Measurements from ENCODE around the gene SERTM2. TPM values are rescaled to one million over a fixed set of nuclear protein-coding genes. Genes with fewer than 3 reads are reported as not detected.
A peak's percentile ranks its signal among the peaks of the same experiment; 100 is the strongest.

The SERTM2 gene
- total and polyA plus RNA-seq, 2 of the 8 experiments (the other 6 are each of a cell fraction or from before 2014, with no cell fraction given), result 0.45 to 0.58 TPM

DNA sequence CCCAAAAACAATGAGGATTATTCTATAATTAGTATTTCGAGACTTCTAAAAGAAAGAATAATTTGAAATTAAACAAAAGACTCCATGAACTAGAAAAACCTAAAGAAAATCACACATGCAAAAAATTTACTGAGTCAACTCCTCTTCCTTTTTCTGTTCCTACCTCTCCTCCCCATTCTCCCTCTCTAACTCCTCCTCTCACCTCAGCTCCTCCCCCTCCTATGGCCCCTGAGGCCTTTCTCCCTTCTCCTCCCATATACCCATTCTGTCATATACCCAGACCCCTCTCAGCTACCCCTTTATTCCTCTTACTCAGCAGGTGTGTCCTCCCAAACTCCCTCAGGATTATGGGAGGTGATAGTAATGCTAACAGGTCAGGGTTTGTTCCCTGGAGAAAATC, 57.4 kb downstream of the SERTM2 start:
- no peak overlapping the region for H3K23ac ChIP-seq (ENCODE audit: insufficient read length)
- no peaks in the 10 kb centered on the region for H3K23me2 ChIP-seq (ENCODE audit: low read depth, low read length)
- TF ChIP-seq, protein P1, sequence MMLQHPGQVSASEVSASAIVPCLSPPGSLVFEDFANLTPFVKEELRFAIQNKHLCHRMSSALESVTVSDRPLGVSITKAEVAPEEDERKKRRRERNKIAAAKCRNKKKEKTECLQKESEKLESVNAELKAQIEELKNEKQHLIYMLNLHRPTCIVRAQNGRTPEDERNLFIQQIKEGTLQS (IDR thresholded peaks at IDR 0.05; ENCODE audit: insufficient read depth, low read depth, low read length), result no peak
- no peak for TF ChIP-seq BRCA1 (IDR thresholded peaks at IDR 0.05; ENCODE audit: low read depth, low read length)
- no peak for TF ChIP-seq KDM5A (IDR thresholded peaks at IDR 0.05; ENCODE audit: low read length)
- no peak for TF ChIP-seq EGR1 (IDR thresholded peaks at IDR 0.05; ENCODE audit: borderline replicate concordance, low read depth, low read length)
- no peak for TF ChIP-seq JUN (IDR thresholded peaks at IDR 0.05; ENCODE audit: low read depth, low read length)
- TF ChIP-seq JUND (IDR thresholded peaks at IDR 0.05; ENCODE audit: low read length), result no peak
- no peak for TF ChIP-seq RXRA (IDR thresholded peaks at IDR 0.05; ENCODE audit: insufficient read depth, low read depth, low read length)
- TF ChIP-seq, protein P2, sequence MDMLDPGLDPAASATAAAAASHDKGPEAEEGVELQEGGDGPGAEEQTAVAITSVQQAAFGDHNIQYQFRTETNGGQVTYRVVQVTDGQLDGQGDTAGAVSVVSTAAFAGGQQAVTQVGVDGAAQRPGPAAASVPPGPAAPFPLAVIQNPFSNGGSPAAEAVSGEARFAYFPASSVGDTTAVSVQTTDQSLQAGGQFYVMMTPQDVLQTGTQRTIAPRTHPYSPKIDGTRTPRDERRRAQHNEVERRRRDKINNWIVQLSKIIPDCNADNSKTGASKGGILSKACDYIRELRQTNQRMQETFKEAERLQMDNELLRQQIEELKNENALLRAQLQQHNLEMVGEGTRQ (IDR thresholded peaks at IDR 0.05; ENCODE audit: low read length), result no peak
- TF ChIP-seq POLR2AphosphoS5 (IDR thresholded peaks at IDR 0.05; ENCODE audit: low read depth, low read length), result no peak
- no peak for TF ChIP-seq GABPA (IDR thresholded peaks at IDR 0.05; ENCODE audit: borderline replicate concordance, insufficient read depth, low read length)
- TF ChIP-seq CBX5 (IDR thresholded peaks at IDR 0.05; ENCODE audit: low read depth, low read length), result no peak
- no peak overlapping the region for H3K4me3 ChIP-seq (ENCODE audit: extremely low read depth in 1 of 4, insufficient read depth in 2 of 4, low read depth in 3 of 4, low read length in 4 of 4)
- H3K79me2 ChIP-seq (ENCODE audit: control insufficient read depth in 1 of 2, insufficient read depth in 2 of 2, low read length in 2 of 2), result no peaks in the 10 kb centered on the region
- no peak overlapping the region for H2BK20ac ChIP-seq (ENCODE audit: low read length)
- ChIA-PET POLR2A (ENCODE audit: partially characterized antibody) (interaction anchor here (0.7 to 1.0 kb wide), 3 partner anchors 10 to 112 kb away, joined by 3 read pairs; partner anchors contain the start of gene ALG13), CTCF (ENCODE audit: partially characterized antibody) (interaction anchor here (1.0 to 1.4 kb wide), 4 partner anchors 16 to 215 kb away, joined by 3 read pairs; no protein-coding TSS in a partner anchor)
- 50% methylated on average over 1 of the region's 1 CpG; no CpG with 5 or more reads in 1 of the 2 experiments for WGBS, 2 experiments (ENCODE audit: extremely low coverage in 1 of 2, insufficient coverage in 1 of 2, insufficient read length in 1 of 2, insufficient replicate concordance in 2 of 2, low coverage in 1 of 2, low lambda C conversion rate in 2 of 2, missing lambda C conversion rate in 1 of 2)
- H4K8ac ChIP-seq (ENCODE audit: extremely low read depth, insufficient read depth, low read length), result no peak overlapping the region
- DNase-seq (ENCODE audit: low read depth in 1 of 2, low spot score in 2 of 2) (no peak), FAIRE-seq (no peak)
- no peak overlapping the region for H3K4ac ChIP-seq (replicated peaks; ENCODE audit: insufficient read length, low read depth, low read length)
- no peaks in the 10 kb centered on the region for H4K20me1 ChIP-seq (replicated peaks in 1 of 2; ENCODE audit: control insufficient read depth in 1 of 2, insufficient read depth in 2 of 2, low read length in 2 of 2)
- no peaks in the 10 kb centered on the region for H3K27me3 ChIP-seq (replicated peaks in 1 of 4; ENCODE audit: control insufficient read depth in 3 of 4, extremely low read depth in 1 of 4, insufficient read depth in 3 of 4, low read length in 3 of 4)
- no peak overlapping the region for H3K4me2 ChIP-seq (ENCODE audit: insufficient read depth in 1 of 2, low read depth in 2 of 2, low read length in 2 of 2)
- H3K27ac ChIP-seq (ENCODE audit: low read depth, low read length), result no peak overlapping the region
- H3K14ac ChIP-seq (ENCODE audit: insufficient read length), result no peak overlapping the region
- no peak overlapping the region for H2AFZ ChIP-seq (ENCODE audit: low read length)
- no peak overlapping the region for H4K91ac ChIP-seq (replicated peaks; ENCODE audit: insufficient read length, low read length)
- H3K18ac ChIP-seq (ENCODE audit: extremely low read depth, low read length), result no peak overlapping the region
- 0 out of 2 replicates have a peak overlapping the region, but pooled peaks have one; percentile 3 for H2BK12ac ChIP-seq (ENCODE audit: low read depth, low read length)
- no peak overlapping the region for H2BK15ac ChIP-seq (ENCODE audit: low read length)
- H3K36me3 ChIP-seq (ENCODE audit: control insufficient read depth in 2 of 4, insufficient read depth in 4 of 4, low read length in 3 of 4), result no peaks in the 10 kb centered on the region
- H3K4me1 ChIP-seq (replicated peaks in 1 of 4; ENCODE audit: control insufficient read depth in 3 of 4, insufficient read depth in 4 of 4, low read length in 3 of 4), result peaks cover 0 to 2% (median 0%) of the 10 kb centered on the region in 4 experiments; a peak in 1 of 7 replicates
- H2BK120ac ChIP-seq (replicated peaks; ENCODE audit: low read depth, low read length), result no peak overlapping the region
- no peak overlapping the region for H3K56ac ChIP-seq (replicated peaks; ENCODE audit: insufficient read length, low read depth, low read length)
- H3K9ac ChIP-seq (replicated peaks in 1 of 4; ENCODE audit: extremely low read depth in 1 of 4, low read depth in 3 of 4, low read length in 3 of 4), result no peak overlapping the region
- no peaks in the 10 kb centered on the region for H3K79me1 ChIP-seq (ENCODE audit: low read depth, low read length)
- no peak overlapping the region for H4K5ac ChIP-seq (ENCODE audit: insufficient read length, low read depth, low read length)
- no peak overlapping the region for H2BK5ac ChIP-seq (ENCODE audit: low read depth, low read length)
- no peaks in the 10 kb centered on the region for H3K9me3 ChIP-seq (ENCODE audit: insufficient read depth in 2 of 2, low read depth in 1 of 2, low read length in 1 of 2)
- no peak overlapping the region for H2AK5ac ChIP-seq (ENCODE audit: low read depth, low read length)
